C1 segment of cervical spinal cord (tissue), 14 donors: ENCODE results near the gene WDR59.
"Not testable (repeated sequence)": the region's sequence is repeated elsewhere in the genome, so short reads cannot be mapped to it uniquely, and the experiment has no call there.

Source experiments
- DNase-seq, 14 donors: peaks; one replicate each; lab custom pipeline; 2025; lab: John Stamatoyannopoulos, UW

The WDR59 gene

DNA sequence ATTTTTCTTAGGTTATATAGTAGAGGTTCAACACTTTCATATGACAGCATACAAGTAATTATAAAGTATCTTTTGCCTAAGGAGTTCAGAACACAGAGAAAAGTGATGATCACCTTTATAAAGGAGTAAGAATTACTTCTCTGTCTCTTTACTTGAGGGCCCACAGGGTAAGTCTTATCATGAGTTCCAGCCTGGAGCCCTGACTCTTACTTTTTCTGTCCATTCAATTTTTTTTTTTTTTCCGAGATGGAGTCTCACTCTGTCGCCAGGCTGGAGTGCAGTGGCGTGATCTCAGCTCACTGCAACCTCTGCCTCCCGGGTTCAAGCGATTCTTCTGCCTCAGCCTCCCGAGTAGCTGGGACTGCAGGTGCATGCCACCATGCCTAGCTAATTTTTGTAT, 28.2 kb upstream of the WDR59 start:
- DNase-seq = not testable (repeated sequence)

DNA sequence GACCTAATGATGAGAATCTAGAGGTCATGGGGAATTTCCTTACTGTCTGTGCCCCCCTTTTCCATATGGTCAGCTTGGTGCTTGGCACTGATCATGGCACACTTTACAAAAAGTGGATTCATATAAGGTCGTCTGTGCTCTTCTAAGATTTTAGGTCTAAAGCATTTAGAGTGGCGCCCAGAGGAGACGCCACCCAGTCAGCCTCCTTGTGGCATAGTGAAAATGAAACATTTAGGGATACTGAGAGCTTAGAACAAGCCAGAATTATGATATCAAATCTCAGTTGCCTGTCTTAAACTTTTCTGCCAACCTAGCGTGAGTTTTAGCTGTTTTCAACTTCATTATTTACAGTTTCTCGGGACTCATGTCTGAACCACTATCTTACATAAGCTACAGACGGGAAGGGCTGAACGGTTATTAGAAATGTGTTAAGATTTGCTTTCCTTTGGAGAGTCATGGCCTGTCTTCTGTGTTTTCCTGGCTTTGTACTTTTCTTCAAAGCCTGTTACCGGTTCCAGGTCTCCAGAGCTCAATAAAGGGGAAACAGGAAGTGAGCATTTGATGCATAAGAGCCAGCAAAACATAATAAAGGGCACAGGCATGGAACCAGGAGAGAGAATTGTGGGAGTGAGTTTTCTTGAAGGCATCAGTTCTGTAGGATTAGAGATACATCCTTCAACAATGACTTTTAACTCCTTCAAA, 27.6 kb upstream of the WDR59 start:
- no peak for DNase-seq

DNA sequence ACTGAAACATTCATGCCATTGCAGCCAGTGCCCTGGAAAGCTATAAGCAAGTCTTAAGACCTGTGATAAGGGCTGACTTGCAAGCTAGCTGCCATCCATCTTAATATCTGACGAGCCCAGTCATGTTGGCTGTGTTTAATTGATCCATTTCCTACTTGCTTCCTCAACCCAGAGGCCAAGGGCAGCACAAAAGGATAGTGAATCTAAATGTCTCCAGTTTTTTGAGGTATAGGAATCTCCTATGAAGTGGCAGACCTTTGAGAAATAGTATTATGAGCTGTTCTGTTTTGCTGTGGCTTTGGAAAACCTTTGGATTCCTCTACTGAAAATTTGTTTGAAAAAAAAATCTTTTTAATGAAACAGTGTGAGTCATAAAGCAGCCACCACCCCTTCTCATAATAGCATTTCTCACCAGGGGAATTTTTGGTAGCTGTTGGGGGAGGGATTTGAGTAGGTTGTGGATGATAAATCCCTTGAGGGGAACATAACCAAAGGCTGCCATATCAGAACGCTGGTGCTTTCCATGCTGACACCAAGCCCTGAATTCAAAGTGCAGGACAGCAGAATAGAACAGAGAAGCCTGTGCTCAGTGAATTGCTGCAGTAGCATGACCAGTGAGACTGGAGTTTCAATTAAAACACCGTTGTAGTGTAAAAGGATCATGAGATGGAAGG, 26.8 kb upstream of the WDR59 start:
- DNase-seq = peak in 2 of 14 donors; percentile 2 to 16

GRCh38 chr16:75010427-75010826, 25.5 kb upstream of the WDR59 start:
- DNase-seq = no peak

DNA sequence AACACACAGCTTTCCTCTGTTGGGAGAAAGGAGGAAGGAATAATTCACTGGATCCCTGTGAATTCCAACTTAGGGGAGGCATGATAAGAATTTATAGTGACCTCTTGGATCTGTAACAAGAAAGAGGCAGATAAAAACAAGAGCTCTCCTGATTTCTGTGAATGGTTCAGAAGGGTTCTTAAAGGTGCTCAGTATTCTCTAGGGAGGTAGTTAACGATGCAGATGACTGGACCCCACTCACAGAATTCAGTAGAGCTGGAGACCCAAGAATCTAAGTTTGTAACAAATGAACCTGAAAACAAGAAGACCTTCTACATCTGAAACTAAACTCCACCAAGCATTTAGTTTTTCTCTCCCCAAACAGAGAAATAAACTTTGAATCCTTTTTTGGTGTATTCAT, 22.5 kb upstream of the WDR59 start:
- DNase-seq = no peak

- no peak for DNase-seq
Observed at GRCh38 chr16:75005697-75006096, 20.8 kb upstream of the WDR59 start.

- no peak for DNase-seq
Observed at GRCh38 chr16:75004460-75004859, 19.5 kb upstream of the WDR59 start.

GRCh38 chr16:75003931-75004330, 19.0 kb upstream of the WDR59 start:
- no peak for DNase-seq

DNA sequence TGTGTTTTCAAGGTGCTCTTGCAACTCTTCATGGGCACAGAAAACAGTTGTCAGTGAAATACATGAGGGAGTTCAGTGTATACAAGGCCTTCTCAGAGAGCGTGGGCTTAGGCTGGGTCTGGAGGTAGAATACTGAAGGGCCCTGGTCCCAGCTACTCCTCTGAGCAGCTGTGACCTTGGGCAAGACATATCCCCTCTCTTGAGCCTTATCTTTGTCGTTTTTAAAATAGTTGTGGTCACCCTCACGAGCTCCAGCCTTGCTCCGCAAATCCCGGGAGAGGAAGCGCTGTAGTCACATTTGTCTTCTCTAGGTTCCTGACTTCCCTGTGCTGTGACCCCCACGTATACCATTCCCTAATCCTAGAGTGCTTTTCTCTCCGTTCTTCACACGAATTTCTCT, 17.6 kb upstream of the WDR59 start:
- no peak for DNase-seq

GRCh38 chr16:75000481-75001081, 15.7 kb upstream of the WDR59 start:
- DNase-seq = peak in 6 of 14 donors; percentile 21 to 44 (median 27)

- peak in 7 of 14 donors; percentile 24 to 71 (median 39) for DNase-seq
Observed at GRCh38 chr16:74999609-75000480, 14.9 kb upstream of the WDR59 start.

- DNase-seq = peak in 5 of 14 donors; percentile 24 to 78 (median 33)
Observed at GRCh38 chr16:74999219-74999608, 14.3 kb upstream of the WDR59 start.

- DNase-seq = peak in 13 of 14 donors; percentile 28 to 88 (median 76)
Observed at GRCh38 chr16:74998481-74999218, 13.7 kb upstream of the WDR59 start, which contains the start of gene ZNRF1. Gene ZNRF1 (plus strand): TSS chr16:74999024. CDS start chr16:74999672, 648 bp downstream.

GRCh38 chr16:74997042-74997491, 12.1 kb upstream of the WDR59 start:
- no peak for DNase-seq

GRCh38 chr16:74995986-74996385, 11.1 kb upstream of the WDR59 start:
- DNase-seq = no peak

- DNase-seq = peak in 3 of 14 donors; percentile 4 to 31 (median 15)
Observed at GRCh38 chr16:74991593-74992403, 6.9 kb upstream of the WDR59 start.

- DNase-seq = no peak
Observed at GRCh38 chr16:74991268-74991592, 6.3 kb upstream of the WDR59 start.

GRCh38 chr16:74990832-74991231, 5.9 kb upstream of the WDR59 start:
- no peak for DNase-seq

DNA sequence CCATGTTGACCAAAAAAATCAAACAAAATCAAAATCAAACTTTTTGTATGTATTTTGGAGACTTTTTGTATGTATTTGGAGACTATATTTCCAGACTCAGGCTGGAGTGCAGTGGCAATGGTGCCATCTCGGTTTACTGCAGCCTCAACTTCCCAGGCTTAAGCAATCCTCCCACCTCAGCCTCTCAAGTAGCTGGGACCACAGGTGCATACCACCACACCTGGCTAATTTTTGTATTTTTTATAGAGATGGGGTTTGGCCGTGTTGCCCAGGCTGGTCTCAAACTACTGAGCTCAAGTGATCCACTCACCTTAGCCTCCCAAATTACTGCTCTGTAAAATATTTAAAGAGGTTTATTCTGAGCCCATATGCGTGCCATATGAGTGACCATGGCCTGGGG, 4.9 kb upstream of the WDR59 start:
- DNase-seq = not testable (repeated sequence)

DNA sequence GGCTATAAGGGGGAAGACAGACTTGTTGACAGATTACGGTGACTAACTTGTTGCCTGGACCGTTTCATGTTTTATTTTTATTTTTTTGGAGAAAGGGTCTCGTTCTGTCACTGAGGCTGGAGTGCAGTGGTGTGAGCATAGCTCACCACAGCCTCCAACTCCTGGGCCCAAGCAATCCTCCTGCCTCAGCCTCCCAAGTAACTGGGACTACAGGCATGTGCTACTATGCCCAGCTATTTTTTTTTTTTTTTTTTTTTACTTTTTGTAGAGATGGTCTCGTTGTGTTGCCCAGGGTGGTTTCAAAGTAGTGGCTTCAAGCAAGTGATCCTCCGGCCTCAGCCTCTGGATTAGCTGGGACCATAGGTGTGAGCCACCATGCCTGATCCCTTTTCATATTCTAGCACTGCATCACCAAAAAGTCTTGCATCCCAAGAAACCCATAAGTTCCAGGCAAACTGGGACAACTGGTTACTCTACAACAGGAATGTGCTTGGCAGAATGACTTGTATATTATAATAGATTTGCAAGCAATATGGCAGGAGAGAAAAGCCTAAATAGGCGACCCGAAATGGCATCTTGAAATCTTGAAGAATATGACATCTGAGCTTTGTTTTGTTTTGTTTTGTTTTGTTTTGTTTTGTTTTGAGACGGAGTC, 2.2 kb upstream of the WDR59 start:
- no peak for DNase-seq
